HepG2 (cell line): Measurements from ENCODE around the gene NDUFS2. TPM values are rescaled to one million over a fixed set of nuclear protein-coding genes. Genes with fewer than 3 reads are reported as not detected.

Experiments used
- ARNTL ChIP-seq: sonication (generic); formaldehyde crosslinking; IDR thresholded peaks from 2 replicates; pipeline ENCODE4 v1.4.0; 2020; ENCODE audit warnings: mild to moderate bottlenecking, missing genetic modification reagents
- ATF7 ChIP-seq, 2 experiments: fragments of 450-650 bp in 1 of 2; sonication (generic) in 1 of 2; formaldehyde crosslinking in 1 of 2; IDR thresholded peaks; 2 replicates each; pipeline versions ENCODE4 v1.4.0 to v1.6.1; 2016 to 2020; ENCODE audit warnings: antibody characterized with exemption in 1 of 2, mild to moderate bottlenecking in 1 of 2, missing genetic modification reagents in 1 of 2
- ATRX ChIP-seq: sonication (generic); formaldehyde crosslinking; IDR thresholded peaks from 2 replicates; pipeline ENCODE4 v1.4.0; 2020; ENCODE audit warnings: missing genetic modification reagents, borderline replicate concordance
- GTF3A ChIP-seq: sonication (generic); formaldehyde crosslinking; conservative IDR thresholded peaks from 2 replicates; pipeline ENCODE4 v1.4.0; 2020; ENCODE audit warnings: mild to moderate bottlenecking, missing genetic modification reagents
- KAT7 ChIP-seq: IDR thresholded peaks from 2 replicates; pipeline ENCODE4 v1.6.1; 2018; ENCODE audit warnings: borderline replicate concordance, missing compliant biosample characterization
- KLF15 ChIP-seq: sonication (generic); formaldehyde crosslinking; IDR thresholded peaks from 2 replicates; pipeline ENCODE4 v1.8.1; 2023; ENCODE audit warnings: borderline replicate concordance, mild to moderate bottlenecking, inconsistent platforms, missing genetic modification reagents, mixed read lengths
- KLF9 ChIP-seq: IDR thresholded peaks from 2 replicates; pipeline ENCODE4 v1.6.1; 2016; ENCODE audit warnings: low read depth
- MBNL3 ChIP-seq: fragments of 250-450 bp; sonication (Bioruptor Pico); conservative IDR thresholded peaks from 2 replicates; pipeline ENCODE4 v1.8.0; 2022; ENCODE audit warnings: mild to moderate bottlenecking, inconsistent platforms
- NR1H2 ChIP-seq: sonication (generic); formaldehyde crosslinking; IDR thresholded peaks from 2 replicates; pipeline ENCODE4 v1.8.1; 2022; ENCODE audit warnings: low read depth, missing genetic modification reagents, borderline replicate concordance
- PAF1 ChIP-seq: IDR thresholded peaks from 2 replicates; pipeline ENCODE4 v1.6.1; 2016; ENCODE audit warnings: missing genetic modification reagents, missing compliant biosample characterization
- PAX8 ChIP-seq: sonication (generic); formaldehyde crosslinking; IDR thresholded peaks from 2 replicates; pipeline ENCODE4 v1.8.0; 2022; ENCODE audit warnings: mild to moderate bottlenecking, missing genetic modification reagents, borderline replicate concordance
- SCMH1 ChIP-seq: sonication (generic); formaldehyde crosslinking; IDR thresholded peaks from 2 replicates; pipeline ENCODE4 v1.9.0; 2021; ENCODE audit warnings: missing genetic modification reagents, mild to moderate bottlenecking, borderline replicate concordance
- SMARCE1 ChIP-seq: fragments of 450-650 bp; IDR thresholded peaks from 2 replicates; pipeline ENCODE4 v1.6.1; 2017; ENCODE audit warnings: borderline replicate concordance
- SRSF4 ChIP-seq: fragments of 200-400 bp; formaldehyde crosslinking; IDR thresholded peaks from one replicate; pipeline ENCODE4 v1.6.1; 2018; ENCODE audit warnings: mild to moderate bottlenecking, low read depth, low read length, moderate library complexity; ENCODE audit not compliant: poor library complexity, severe bottlenecking
- STAT5B ChIP-seq: sonication (generic); formaldehyde crosslinking; IDR thresholded peaks from 2 replicates; pipeline ENCODE4 v1.4.0; 2020; ENCODE audit warnings: missing genetic modification reagents
- TRIM24 ChIP-seq: sonication (generic); formaldehyde crosslinking; IDR thresholded peaks from 2 replicates; pipeline ENCODE4 v1.8.0; 2022; ENCODE audit warnings: mild to moderate bottlenecking, missing genetic modification reagents
- ZBTB7B ChIP-seq: sonication (generic); formaldehyde crosslinking; IDR thresholded peaks from 2 replicates; pipeline ENCODE4 v1.4.0; 2020; ENCODE audit warnings: missing genetic modification reagents
- ZMYM4 ChIP-seq: sonication (generic); formaldehyde crosslinking; IDR thresholded peaks from 2 replicates; pipeline ENCODE4 v1.8.1; 2023; ENCODE audit warnings: mild to moderate bottlenecking, missing genetic modification reagents
- ZNF484 ChIP-seq: sonication (generic); formaldehyde crosslinking; IDR thresholded peaks from 2 replicates; pipeline ENCODE4 v1.5.1; 2020; ENCODE audit warnings: mild to moderate bottlenecking, low read depth, missing genetic modification reagents, borderline replicate concordance
- polyA plus RNA-seq, 8 experiments: library from polyadenylated mRNA; depleted of rRNA in 3 of 8; stranded (reverse) in 7 of 8; unstranded in 1 of 8; fragments of >200 nt; fragmentation: Illumina TruSeq in 4 of 8; extraction: Trizol in 4 of 8; gene quantifications; 2 replicates each; pipeline versions ENCODE4 v1.2.1 to v1.2.3, GENCODE V29; 2011 to 2016; ENCODE audit warnings: low read depth in 4 of 8, missing spikeins in 1 of 8, mixed read lengths in 1 of 8; ENCODE audit not compliant: insufficient read depth in 1 of 8
- total RNA-seq, 5 experiments: library from RNA; depleted of rRNA; stranded (reverse); fragments of >200 nt; fragmentation: Illumina TruSeq; extraction: Trizol; gene quantifications; 2 replicates each; pipeline ENCODE4 v1.2.3, GENCODE V29; 2016; ENCODE audit warnings: low read depth in 1 of 5
- TF ChIP-seq, protein P1 (sequence below): sonication (generic); formaldehyde crosslinking; IDR thresholded peaks from 2 replicates; pipeline ENCODE4 v1.5.0; 2020; ENCODE audit warnings: missing genetic modification reagents
- TF ChIP-seq, protein P2 (sequence below): sonication (generic); formaldehyde crosslinking; IDR thresholded peaks from 2 replicates; pipeline ENCODE4 v1.4.0; 2020; ENCODE audit warnings: missing genetic modification reagents, borderline replicate concordance
- TF ChIP-seq, protein P3 (sequence below): sonication (generic); formaldehyde crosslinking; IDR thresholded peaks from 2 replicates; pipeline ENCODE4 v1.9.0; 2021; ENCODE audit warnings: missing genetic modification reagents, borderline replicate concordance
- TF ChIP-seq, protein P4 (sequence below): sonication (generic); formaldehyde crosslinking; IDR thresholded peaks from 2 replicates; pipeline ENCODE4 v1.4.0; 2020; ENCODE audit warnings: missing genetic modification reagents

NDUFS2 gene
- total and polyA plus RNA-seq, 2 of the 13 experiments (the other 11 are each of a cell fraction or from before 2014, with no cell fraction given): 89.9 to 118 TPM

DNA sequence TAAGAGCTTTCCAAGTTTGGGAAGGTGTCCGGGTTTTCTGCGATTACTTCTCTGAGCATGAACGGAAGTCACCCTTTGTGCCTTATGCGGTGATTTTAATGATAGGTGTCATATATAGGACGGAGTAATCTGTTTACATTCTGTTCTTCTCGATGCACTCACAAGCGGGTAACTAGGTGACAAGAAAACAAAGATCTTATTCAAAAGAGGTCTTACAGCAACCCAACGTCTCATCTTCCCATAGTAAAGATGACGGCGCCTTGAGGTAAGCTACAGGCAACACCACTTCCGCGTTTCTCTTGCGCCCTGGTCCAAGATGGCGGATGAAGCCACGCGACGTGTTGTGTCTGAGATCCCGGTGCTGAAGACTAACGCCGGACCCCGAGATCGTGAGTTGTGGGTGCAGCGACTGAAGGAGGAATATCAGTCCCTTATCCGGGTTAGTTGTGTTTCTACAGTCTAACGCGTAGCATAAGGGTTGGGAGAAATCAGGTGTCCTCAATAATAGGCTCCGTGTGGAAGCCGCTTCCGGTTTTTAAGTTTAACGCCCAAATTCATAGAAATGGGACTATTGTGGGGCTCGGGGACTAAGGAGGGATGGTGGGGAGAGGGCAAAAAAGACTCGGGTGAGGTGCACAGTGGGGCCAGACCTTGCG lies 48.4 kb upstream of the NDUFS2 start, which contains the start of gene UFC1 (continued):
- TF ChIP-seq PAX8 (CRISPR knock-in tag): no peak
- TF ChIP-seq SRSF4: no peak
- no peak for TF ChIP-seq STAT5B (CRISPR knock-in tag)
- peak; percentile 75 for TF ChIP-seq ZMYM4 (CRISPR knock-in tag)
- 0 out of 2 replicates have a peak, but pooled peaks have one; percentile 32 for TF ChIP-seq KLF9 (CRISPR knock-in tag)
- no peak for TF ChIP-seq SCMH1 (CRISPR knock-in tag)
- no peak for TF ChIP-seq PAF1 (CRISPR knock-in tag)
- TF ChIP-seq, protein P1, sequence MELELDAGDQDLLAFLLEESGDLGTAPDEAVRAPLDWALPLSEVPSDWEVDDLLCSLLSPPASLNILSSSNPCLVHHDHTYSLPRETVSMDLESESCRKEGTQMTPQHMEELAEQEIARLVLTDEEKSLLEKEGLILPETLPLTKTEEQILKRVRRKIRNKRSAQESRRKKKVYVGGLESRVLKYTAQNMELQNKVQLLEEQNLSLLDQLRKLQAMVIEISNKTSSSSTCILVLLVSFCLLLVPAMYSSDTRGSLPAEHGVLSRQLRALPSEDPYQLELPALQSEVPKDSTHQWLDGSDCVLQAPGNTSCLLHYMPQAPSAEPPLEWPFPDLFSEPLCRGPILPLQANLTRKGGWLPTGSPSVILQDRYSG (CRISPR knock-in tag): no peak
- no peak for TF ChIP-seq TRIM24 (CRISPR knock-in tag)
- TF ChIP-seq ATF7 (IDR thresholded peaks at IDR 0.05): no peak
- peak; percentile 29; the same call in 1 of the 2 replicates for TF ChIP-seq ATF7 (CRISPR knock-in tag; IDR thresholded peaks at IDR 0.05)
- TF ChIP-seq NR1H2: no peak
- TF ChIP-seq, protein P2, sequence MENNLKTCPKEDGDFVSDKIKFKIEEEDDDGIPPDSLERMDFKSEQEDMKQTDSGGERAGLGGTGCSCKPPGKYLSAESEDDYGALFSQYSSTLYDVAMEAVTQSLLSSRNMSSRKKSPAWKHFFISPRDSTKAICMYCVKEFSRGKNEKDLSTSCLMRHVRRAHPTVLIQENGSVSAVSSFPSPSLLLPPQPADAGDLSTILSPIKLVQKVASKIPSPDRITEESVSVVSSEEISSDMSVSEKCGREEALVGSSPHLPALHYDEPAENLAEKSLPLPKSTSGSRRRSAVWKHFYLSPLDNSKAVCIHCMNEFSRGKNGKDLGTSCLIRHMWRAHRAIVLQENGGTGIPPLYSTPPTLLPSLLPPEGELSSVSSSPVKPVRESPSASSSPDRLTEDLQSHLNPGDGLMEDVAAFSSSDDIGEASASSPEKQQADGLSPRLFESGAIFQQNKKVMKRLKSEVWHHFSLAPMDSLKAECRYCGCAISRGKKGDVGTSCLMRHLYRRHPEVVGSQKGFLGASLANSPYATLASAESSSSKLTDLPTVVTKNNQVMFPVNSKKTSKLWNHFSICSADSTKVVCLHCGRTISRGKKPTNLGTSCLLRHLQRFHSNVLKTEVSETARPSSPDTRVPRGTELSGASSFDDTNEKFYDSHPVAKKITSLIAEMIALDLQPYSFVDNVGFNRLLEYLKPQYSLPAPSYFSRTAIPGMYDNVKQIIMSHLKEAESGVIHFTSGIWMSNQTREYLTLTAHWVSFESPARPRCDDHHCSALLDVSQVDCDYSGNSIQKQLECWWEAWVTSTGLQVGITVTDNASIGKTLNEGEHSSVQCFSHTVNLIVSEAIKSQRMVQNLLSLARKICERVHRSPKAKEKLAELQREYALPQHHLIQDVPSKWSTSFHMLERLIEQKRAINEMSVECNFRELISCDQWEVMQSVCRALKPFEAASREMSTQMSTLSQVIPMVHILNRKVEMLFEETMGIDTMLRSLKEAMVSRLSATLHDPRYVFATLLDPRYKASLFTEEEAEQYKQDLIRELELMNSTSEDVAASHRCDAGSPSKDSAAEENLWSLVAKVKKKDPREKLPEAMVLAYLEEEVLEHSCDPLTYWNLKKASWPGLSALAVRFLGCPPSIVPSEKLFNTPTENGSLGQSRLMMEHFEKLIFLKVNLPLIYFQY (CRISPR knock-in tag): no peak
- no peak; the same call in 1 of the 2 replicates for TF ChIP-seq GTF3A (CRISPR knock-in tag)
- TF ChIP-seq ZNF484 (CRISPR knock-in tag): no peak
- no peak for TF ChIP-seq SMARCE1
- TF ChIP-seq MBNL3: no peak
- TF ChIP-seq KLF15: no peak
- TF ChIP-seq ZBTB7B (CRISPR knock-in tag): no peak
- peak; percentile 38; the same call in 1 of the 2 replicates for TF ChIP-seq ARNTL
- no peak for TF ChIP-seq ATRX (CRISPR knock-in tag)
- TF ChIP-seq, protein P3, sequence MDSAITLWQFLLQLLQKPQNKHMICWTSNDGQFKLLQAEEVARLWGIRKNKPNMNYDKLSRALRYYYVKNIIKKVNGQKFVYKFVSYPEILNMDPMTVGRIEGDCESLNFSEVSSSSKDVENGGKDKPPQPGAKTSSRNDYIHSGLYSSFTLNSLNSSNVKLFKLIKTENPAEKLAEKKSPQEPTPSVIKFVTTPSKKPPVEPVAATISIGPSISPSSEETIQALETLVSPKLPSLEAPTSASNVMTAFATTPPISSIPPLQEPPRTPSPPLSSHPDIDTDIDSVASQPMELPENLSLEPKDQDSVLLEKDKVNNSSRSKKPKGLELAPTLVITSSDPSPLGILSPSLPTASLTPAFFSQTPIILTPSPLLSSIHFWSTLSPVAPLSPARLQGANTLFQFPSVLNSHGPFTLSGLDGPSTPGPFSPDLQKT (CRISPR knock-in tag): no peak
- TF ChIP-seq, protein P4, sequence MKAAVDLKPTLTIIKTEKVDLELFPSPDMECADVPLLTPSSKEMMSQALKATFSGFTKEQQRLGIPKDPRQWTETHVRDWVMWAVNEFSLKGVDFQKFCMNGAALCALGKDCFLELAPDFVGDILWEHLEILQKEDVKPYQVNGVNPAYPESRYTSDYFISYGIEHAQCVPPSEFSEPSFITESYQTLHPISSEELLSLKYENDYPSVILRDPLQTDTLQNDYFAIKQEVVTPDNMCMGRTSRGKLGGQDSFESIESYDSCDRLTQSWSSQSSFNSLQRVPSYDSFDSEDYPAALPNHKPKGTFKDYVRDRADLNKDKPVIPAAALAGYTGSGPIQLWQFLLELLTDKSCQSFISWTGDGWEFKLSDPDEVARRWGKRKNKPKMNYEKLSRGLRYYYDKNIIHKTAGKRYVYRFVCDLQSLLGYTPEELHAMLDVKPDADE (CRISPR knock-in tag): no peak
- no peak for TF ChIP-seq KAT7
